Skeletal muscle cell (primary cell): Measurements from ENCODE around the gene IGF2BP2.
"Not testable (repeated sequence)": the region's sequence is repeated elsewhere in the genome, so short reads cannot be mapped to it uniquely, and the experiment has no call there.

Experiments
- DNase-seq: peaks from one replicate; pipeline ENCODE4 v3.0.0-alpha.2; 2010; ENCODE audit warnings: low read depth
- H3K4me3 ChIP-seq: 2 replicates; pipeline ENCODE4 v1.5.1; 2011; ENCODE audit warnings: low read depth, mild to moderate bottlenecking, control low read depth, low read length, moderate library complexity

The IGF2BP2 gene

DNA sequence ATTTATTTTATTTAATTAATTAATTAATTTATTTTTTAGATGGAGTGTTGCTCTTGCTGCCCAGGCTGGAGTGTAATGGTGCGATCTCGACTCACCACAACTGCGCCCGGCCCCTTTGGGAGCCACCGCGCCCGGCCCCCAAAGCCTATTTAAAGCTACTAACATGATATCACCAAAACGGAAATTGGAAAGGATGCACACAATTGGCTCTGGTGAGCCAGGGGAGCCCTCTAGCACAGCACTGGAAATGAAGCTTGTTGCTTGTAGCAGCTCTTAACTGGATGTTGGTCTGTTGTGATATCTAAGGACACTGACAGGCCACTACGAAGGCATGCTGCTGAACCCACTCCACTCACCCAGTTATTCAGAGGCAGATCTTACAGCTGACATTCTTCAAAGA lies 104.5 kb downstream of the IGF2BP2 start:
- no peak for DNase-seq
- no peak overlapping the region for H3K4me3 ChIP-seq

DNA sequence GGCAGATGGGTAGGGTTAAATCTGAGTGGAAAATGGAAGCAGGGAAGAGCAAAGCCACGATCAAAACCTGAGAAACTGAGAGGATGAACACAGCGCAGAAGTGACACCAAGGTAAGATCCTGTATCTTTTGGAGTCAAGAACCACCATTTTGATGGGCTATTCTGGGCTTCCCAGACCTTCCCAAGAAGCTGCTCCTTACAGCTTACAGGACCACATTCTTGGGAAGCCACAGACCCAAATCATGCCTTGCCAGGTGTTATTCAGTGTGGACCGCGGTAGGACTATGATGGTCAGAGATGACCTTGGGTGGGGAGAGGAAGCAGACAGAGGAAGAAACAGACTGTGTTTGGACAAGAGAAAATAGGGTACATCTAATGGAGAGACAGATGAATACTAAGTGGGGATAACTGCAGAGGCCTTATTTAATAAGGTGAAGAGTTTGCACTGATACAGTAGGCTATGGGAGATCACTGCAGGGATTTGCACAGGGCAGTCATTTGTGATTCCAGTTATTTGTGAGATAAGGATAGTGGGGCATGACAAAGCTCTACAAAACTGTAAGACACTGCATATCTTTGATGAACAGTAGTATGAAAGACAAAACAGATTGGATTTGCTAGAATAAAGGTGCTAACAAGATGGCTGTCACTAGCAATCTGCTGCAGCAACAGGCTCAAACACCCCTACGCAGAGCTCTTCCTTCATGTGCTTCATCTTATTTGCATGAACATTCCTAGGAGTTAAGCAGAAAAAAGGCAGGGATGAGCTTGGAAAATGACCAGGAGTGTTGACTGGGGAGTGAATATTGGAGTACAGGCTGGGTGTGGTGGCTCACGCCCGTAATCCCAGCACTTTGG lies 105.9 kb downstream of the IGF2BP2 start:
- no peak overlapping the region for H3K4me3 ChIP-seq
- DNase-seq = no peak

DNA sequence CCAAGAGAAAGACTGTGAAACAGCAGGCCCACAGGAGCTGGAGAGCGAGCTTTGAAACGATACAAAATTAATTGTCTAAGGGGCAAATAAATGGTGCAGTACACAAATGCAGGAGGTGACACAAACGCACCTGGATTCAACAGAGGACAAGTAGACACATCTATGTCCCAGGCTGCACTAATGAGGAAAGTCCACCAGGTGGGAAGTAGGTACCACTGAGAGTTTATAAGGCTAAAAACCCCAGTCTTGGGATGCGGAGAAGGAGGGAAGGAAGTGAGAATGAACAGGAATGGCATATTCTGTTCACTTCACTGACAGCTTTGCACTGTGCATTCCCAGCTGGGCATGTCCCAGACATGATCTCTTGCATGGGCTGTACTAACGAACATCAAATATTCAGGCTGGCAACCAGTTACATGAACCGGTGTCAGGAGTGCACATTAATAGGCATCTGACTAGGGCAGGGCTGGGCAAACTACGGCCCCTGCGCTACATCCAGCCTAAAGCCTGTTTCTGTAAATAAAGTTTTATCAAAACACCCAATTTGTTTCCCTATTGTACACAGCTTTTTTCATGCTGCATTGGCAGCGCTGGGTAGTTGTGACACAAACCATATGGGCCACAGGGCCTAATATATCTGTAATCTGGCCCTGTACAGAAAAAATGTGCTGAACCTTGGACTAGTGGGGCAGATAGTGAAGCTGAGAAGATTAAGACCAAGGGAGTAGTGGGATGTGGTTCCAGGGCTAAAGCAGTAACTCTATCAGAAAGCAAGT lies 107.0 kb downstream of the IGF2BP2 start:
- H3K4me3 ChIP-seq = no peak overlapping the region
- no peak for DNase-seq

DNA sequence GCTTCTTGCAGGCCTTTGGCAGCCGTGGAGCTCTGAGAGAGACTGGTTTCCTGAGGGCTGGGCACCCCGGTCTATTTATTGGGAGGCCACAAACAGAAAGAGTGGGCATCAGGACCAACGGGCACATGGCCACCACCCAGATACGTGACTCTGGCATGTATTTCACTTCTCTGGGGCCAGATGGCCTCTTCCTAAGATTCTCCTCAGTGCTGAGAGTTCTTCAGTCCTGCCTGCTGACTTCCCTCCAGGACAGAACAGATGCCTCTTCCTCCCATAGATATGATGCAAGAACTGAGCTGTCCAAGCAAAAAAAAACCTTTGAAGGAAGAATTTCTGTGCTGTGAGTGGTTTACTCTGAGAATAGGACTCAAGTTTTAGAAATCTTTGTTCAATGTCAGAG lies 107.7 kb downstream of the IGF2BP2 start:
- H3K4me3 ChIP-seq = no peak overlapping the region
- DNase-seq = peak; percentile 79

DNA sequence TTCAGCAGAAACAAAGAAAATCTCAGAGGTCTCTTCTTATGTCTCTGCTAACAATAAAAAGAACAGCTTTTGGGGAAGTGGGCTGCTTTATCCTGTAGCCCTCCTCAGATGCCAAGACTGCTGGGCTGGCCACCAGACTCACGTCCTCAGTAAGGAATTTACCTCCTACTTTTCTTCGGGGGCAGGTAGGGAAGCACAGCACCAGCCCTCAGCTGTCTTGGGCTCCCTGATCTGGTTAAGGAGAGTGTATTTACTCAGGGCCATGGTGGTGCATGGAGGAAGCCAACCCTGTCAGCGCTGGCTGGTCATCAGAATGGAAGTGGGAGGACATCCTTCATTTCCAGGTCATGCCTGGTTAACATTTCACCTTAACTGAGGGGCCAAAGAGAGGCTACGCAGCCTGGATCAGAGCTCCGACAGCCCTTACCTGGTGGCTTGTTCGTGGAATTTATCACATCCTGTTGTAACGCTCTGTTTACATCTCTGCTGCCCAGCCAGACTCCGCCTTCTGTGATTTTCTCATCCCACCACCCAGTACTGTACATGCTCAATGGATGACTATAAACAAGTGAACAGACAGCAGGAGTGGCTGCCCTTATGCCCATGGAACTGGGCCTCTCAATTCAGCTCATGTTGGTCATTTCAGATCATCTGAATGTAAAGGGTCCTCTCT lies 108.3 kb downstream of the IGF2BP2 start:
- no peak for DNase-seq
- H3K4me3 ChIP-seq = no peak overlapping the region

DNA sequence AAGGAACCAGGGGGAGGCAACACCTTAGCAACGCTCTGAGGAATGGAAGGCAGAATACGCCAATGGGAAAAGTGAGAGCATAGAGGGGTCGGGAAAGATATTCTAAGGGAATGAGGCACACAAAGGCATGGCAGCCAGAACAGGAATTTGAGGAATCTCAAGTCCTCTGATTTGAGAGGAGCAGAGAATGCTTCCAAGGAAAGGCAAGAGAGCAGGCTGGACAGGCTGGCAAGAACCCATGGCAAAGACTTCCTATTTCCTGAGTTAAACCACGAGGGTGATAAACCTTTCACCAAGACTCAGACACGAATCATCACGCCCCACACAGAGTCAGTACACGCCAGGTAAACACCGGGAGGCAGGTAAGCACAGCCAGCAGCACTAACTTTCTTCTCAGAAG lies 109.8 kb downstream of the IGF2BP2 start:
- DNase-seq = no peak
- no peak overlapping the region for H3K4me3 ChIP-seq

DNA sequence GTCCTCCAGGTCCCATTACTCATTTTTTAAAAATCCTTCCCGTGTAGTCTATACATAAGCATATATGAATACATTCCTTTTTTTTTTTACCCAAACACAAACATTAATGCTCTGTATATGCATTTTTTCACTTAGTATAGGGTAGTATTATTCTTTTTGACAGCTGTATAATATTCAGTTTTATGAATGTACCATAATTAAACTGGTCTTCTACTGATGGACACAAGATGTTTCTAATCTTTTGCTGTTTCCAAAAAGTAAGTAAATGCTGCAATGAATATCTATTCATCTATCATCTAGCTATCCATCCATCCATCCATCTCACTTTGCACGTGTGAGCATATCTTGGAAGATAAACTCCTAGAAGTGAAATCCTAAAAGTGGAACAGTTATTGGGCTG lies 110.8 kb downstream of the IGF2BP2 start:
- H3K4me3 ChIP-seq = no peak overlapping the region
- no peak for DNase-seq

- no peak for DNase-seq
- H3K4me3 ChIP-seq = no peak overlapping the region
Measured at GRCh38 chr3:185713015-185713414, 111.8 kb downstream of the IGF2BP2 start.

DNA sequence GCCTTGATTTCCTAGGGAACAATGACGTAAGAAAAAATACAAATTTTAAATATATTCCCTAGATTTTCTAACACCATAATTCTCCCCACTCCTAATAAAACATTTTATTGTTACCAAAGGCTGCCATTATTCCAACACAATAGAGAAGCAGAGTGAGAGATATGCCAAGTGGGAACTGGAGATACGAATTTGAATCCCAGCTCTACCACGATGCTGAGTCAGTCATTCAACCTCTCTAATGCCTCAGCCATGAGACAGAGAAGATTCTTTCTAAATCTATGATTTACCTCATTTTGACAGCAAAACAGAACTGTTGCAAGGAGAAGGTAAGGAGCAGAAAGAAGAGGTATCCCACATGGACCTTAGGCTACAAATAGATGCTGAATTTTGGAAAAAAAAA lies 112.5 kb downstream of the IGF2BP2 start:
- no peak for DNase-seq
- H3K4me3 ChIP-seq = no peak overlapping the region

DNA sequence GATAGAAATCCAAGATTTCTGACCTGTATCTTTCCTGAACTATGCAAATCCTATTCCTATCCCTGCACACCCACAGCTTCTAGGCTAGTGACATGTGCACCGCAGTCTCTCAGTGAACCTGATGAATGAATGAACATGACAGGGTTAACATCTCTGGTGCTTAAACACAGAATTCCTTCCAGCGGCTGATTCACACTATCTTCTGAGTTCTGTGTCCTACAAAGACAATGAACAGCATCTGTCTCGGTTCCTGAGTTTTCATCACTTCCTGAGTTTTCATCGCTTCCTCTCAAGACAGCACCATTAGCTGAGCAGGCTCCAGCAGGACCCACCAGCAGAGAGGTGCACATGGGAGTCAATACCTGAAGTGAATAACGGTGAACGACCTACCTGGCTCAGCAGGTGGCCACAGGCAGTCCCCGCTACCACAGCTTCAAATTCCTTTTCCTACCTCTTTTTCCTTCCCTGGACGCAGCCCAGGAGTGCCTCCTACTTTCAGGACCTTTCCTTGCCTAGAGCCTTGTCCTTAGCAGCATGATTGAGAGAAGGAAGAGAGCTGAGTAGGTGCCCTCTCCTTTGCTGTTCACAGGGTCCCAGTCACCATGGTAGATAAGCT lies 113.5 kb downstream of the IGF2BP2 start:
- H3K4me3 ChIP-seq = no peak overlapping the region
- no peak for DNase-seq

GRCh38 chr3:185709251-185709955 lies 115.4 kb downstream of the IGF2BP2 start:
- no peak for DNase-seq

DNA sequence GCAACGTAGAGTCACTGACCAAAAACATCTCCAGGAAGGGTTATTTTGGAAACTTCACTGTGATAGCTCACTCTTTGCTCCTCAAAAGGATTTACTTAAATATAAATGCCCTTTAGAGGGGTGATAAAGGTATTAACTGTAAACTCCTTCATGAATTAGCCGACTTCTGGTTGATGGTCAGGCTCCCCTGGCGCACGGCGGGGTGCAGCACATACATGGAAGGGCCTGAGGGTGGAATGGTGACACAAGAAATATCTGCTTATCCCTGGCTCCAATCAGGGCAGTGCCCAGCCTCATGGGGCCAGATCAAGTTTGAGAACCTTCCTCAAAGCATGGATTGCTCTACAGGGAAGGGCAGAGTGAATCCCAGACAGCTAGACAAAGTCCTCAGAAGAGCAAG lies 116.5 kb downstream of the IGF2BP2 start:
- no peak for DNase-seq
- no peak overlapping the region for H3K4me3 ChIP-seq

More at GRCh38 chr3:185709251-185709955, 115.4 kb downstream of the IGF2BP2 start:
- H3K4me3 ChIP-seq = no peak overlapping the region

DNA sequence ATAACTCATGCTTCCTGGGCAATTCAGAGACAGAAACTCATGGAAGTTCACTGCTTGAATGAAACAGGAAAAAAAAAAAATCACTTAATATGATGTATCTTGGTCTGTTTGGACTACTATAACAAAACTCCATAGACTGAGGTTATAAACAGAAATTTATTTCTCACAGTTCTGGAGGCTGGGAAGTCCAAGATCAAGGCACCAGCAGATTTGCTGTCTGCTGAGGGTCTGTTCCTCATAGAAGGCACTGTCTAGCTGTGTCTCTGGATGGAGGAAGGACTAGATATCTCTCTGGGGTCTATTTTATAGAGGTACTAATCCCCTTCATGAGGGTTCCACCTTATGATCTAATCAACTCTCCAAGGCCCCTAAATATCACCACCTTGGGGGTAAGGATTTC lies 119.3 kb downstream of the IGF2BP2 start:
- no peak for DNase-seq
- H3K4me3 ChIP-seq = no peak overlapping the region

DNA sequence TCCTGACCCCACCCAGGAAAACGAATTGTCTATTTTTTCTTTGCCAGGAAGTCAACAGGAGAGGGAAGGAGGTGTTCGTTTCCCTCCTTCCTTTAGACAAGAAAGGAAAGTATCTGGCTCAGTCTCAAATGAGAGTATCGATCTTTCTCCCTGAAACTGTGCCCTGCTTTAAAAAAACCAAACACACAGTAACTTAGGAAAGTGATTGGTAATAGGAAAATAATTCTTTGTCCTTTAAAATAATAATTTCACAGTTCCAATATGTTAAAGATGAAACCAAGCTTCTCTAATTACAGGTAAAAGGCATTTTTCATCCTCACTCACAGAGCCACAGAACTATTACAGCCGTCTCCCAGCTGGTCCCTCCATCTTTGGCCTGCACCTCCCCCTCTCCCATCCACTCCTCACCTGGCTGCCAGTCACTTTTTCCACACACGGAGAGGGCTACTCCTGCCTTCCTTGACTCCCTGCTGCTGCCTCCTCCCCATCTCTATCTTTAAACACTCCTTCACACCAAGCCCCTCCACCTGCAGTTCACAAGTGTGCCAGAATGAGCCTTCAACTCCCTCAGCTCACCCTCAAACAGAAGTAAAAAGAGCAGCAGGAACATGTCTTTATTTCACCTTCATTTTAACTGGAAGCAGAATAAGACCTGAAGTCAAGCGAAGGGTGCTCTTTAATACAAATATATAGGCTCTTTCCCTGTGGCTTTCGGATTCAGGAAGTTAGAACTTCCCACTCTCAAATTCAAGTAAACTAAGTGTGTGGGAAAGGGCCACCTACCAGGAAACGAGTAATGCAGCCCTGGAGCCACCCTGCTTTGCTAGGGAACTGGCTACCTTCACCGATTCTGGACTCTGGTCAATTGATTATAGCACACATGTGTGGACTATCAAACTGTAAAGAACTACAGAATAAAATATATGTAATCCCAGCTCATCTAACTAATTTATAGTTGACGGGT lies 122.3 kb downstream of the IGF2BP2 start:
- H3K4me3 ChIP-seq = no peak overlapping the region
- no peak for DNase-seq

- H3K4me3 ChIP-seq = no peak overlapping the region
- no peak for DNase-seq
Measured at GRCh38 chr3:185701611-185702261, 123.1 kb downstream of the IGF2BP2 start.

DNA sequence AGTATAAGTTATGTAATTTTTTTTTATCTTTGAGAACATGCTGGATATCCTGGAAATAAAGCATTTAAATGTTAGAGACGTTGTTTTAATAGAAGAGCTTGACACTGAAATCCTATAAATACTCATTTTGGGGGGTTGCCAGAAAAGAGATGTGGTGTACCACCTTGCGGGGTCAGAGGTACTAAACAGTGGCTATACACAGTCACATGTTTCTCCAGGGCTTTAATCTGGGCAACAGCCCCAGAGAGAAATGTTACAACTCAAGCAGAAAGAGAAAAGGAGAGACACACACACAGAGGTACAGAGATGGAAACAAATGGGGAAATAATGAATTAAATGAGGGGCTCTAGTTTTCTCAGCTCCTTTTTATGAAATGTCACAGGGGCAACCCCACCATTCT lies 124.9 kb downstream of the IGF2BP2 start:
- no peak for DNase-seq
- no peak overlapping the region for H3K4me3 ChIP-seq

DNA sequence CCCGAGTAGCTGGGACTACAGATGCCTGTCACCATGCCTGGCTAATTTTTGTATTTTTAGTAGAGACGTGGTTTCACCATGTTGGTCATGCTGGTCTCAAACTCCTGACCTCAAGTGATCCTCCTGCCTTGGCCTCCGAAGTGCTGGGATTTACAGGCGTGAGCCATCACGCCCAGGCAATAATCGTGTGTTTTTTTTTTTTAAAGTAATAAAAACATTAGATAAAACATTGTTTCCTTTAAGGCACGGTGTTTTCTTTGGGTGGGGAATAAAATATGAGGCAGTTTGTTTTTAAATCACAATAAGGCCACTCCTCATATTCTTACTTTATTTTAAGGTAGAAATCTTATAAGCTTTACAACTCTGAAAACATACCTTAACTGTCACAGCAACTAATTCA lies 127.6 kb downstream of the IGF2BP2 start:
- DNase-seq, H3K4me3 ChIP-seq: not testable (repeated sequence)

GRCh38 chr3:185696039-185696438 lies 128.8 kb downstream of the IGF2BP2 start:
- no peak for DNase-seq
- no peak overlapping the region for H3K4me3 ChIP-seq
